Transverse colon (tissue), 4 donors: ENCODE measurements around the gene TMEM37. TPM values are rescaled to one million over a fixed set of nuclear protein-coding genes. Genes with fewer than 3 reads are reported as not detected.

Source experiments
- DNase-seq: peaks from one replicate; pipeline ENCODE4 v3.0.0-alpha.2; 2019
- H3K27ac ChIP-seq, 4 donors: fragments of 200-600 bp; sonication (generic); 2 replicates each; pipeline ENCODE4 v1.5.1; 2016 to 2018; ENCODE audit warnings: inconsistent platforms in 4 of 4
- H3K27me3 ChIP-seq: fragments of 200-600 bp; sonication (generic); 2 replicates; pipeline ENCODE4 v1.5.1; 2017; ENCODE audit warnings: inconsistent platforms
- H3K36me3 ChIP-seq, 4 donors: fragments of 200-600 bp; sonication (generic); 2 replicates each; pipeline ENCODE4 v1.5.1; 2017 to 2019; ENCODE audit warnings: inconsistent platforms in 4 of 4
- H3K4me1 ChIP-seq, 4 donors: fragments of 200-600 bp; sonication (generic); 2 replicates each; pipeline ENCODE4 v1.5.1; 2017 to 2020; ENCODE audit warnings: inconsistent platforms in 4 of 4
- H3K4me3 ChIP-seq, 4 donors: fragments of 200-600 bp; sonication (generic); 1 replicate in 1 of 4; 2 replicates in 3 of 4; pipeline versions ENCODE4 v1.5.1 to v1.6.1; 2017 to 2019; ENCODE audit warnings: inconsistent platforms in 4 of 4
- H3K9me3 ChIP-seq, 2 donors: fragments of 200-600 bp; sonication (generic); 2 replicates each; pipeline ENCODE4 v1.5.1; 2017 to 2019; ENCODE audit warnings: inconsistent platforms in 2 of 2
- CTCF ChIP-seq, 5 experiments: fragments of 200-600 bp in 3 of 5; fragments of 450-650 bp in 2 of 5; sonication (generic) in 3 of 5; IDR thresholded peaks; 1 replicate in 2 of 5; 2 replicates in 3 of 5; pipeline ENCODE4 v1.5.1; 2016 to 2017; ENCODE audit warnings: antibody characterized with exemption in 5 of 5, inconsistent platforms in 3 of 5, mild to moderate bottlenecking in 2 of 5, moderate library complexity in 1 of 5
- EP300 ChIP-seq: sonication (generic); formaldehyde crosslinking; IDR thresholded peaks from one replicate; pipeline ENCODE4 v1.6.1; 2017; ENCODE audit warnings: antibody characterized with exemption, low read depth
- POLR2A ChIP-seq: fragments of 450-650 bp; IDR thresholded peaks from one replicate; pipeline ENCODE4 v1.6.1; 2016; ENCODE audit warnings: antibody characterized with exemption, mild to moderate bottlenecking, moderate library complexity
- POLR2AphosphoS5 ChIP-seq, 3 donors: sonication (generic); formaldehyde crosslinking; IDR thresholded peaks; one replicate each; pipeline ENCODE4 v1.6.1; 2016; ENCODE audit warnings: antibody characterized with exemption in 3 of 3
- WGBS, 2 donors: methylation state at CpG; one replicate each; pipeline ENCODE4 v1.1.5; 2018; ENCODE audit warnings: low coverage in 1 of 2; 5-methylcytosine and 5-hydroxymethylcytosine counted together
- in situ Hi-C, 4 donors: fragments of 200-750 bp; cut with MboI; loops; one replicate each; pipeline versions ENCODE4 v1.15.0 to v1.15.1; 2017; ENCODE audit warnings: low sequenced_read_pairs in 3 of 4, low pct_ligation_motif_present in 1 of 4, low pct_unique_long_range_greater_than_20kb in 1 of 4
- intact Hi-C: fragments of 100-400 bp; cut with DNase I; formaldehyde crosslinking; loops from one replicate; pipeline ENCODE4 v1.15.1; 2023; ENCODE audit warnings: low total_unique reads
- total RNA-seq, 4 donors: library from RNA; depleted of rRNA; stranded (reverse); fragments of >200 nt; gene quantifications; one replicate each; pipeline ENCODE4 v1.1.0, GENCODE V29; 2016

The TMEM37 gene
- total RNA-seq, 4 donors from 2014 or later = 18.7 to 210 (median 157) TPM

- H3K27ac ChIP-seq = no peak overlapping the region
- H3K4me1 ChIP-seq = peaks cover 0 to 4% (median 3%) of the 10 kb centered on the region in 4 donors
- TF ChIP-seq POLR2A (no peak), EP300 (no peak), CTCF (IDR thresholded peaks at IDR 0.05) (no peak), POLR2AphosphoS5 (IDR thresholded peaks at IDR 0.05) (no peak)
- no peak for DNase-seq
- intact Hi-C loops (no loop called here), in situ Hi-C loops (loop anchor here in 3 of 4 donors (5.0 to 25.0 kb wide), 3 partner anchors 62 to 587 kb away; no protein-coding TSS in a partner anchor)
- H3K4me3 ChIP-seq = no peak overlapping the region
- no peaks in the 10 kb centered on the region for H3K9me3 ChIP-seq
- 80 to 87% methylated on average over 2 to 16 of the region's 17 CpGs for WGBS, 2 donors
- H3K27me3 ChIP-seq = peaks cover 3% of the 10 kb centered on the region
- H3K36me3 ChIP-seq = no peaks in the 10 kb centered on the region
These were observed 42.9 kb downstream of the TMEM37 start for GRCh38 chr2:119474371-119475224.

GRCh38 chr2:119475225-119475856, 43.7 kb downstream of the TMEM37 start:
- TF ChIP-seq EP300 (no peak), CTCF (IDR thresholded peaks at IDR 0.05) (no peak), POLR2A (no peak), POLR2AphosphoS5 (IDR thresholded peaks at IDR 0.05) (no peak)
- H3K9me3 ChIP-seq = no peaks in the 10 kb centered on the region
- H3K4me1 ChIP-seq = peaks cover 0 to 4% (median 3%) of the 10 kb centered on the region in 4 donors
- WGBS, 2 donors = 76 to 84% methylated on average over 3 to 9 of the region's 9 CpGs
- H3K36me3 ChIP-seq = no peaks in the 10 kb centered on the region
- intact Hi-C loops = no loop called here
- in situ Hi-C loops = loop anchor here in 3 of 4 donors (5.0 to 25.0 kb wide), 3 partner anchors 63 to 588 kb away; no protein-coding TSS in a partner anchor
- DNase-seq = no peak
- H3K27ac ChIP-seq = no peak overlapping the region
- H3K27me3 ChIP-seq = peaks cover 3% of the 10 kb centered on the region
- H3K4me3 ChIP-seq = no peak overlapping the region

GRCh38 chr2:119475857-119476244, 44.2 kb downstream of the TMEM37 start:
- no peak overlapping the region for H3K27ac ChIP-seq
- peaks cover 4% of the 10 kb centered on the region for H3K27me3 ChIP-seq
- H3K4me1 ChIP-seq = peaks cover 0 to 4% (median 3%) of the 10 kb centered on the region in 4 donors
- TF ChIP-seq EP300 (no peak), POLR2AphosphoS5 (IDR thresholded peaks at IDR 0.05) (no peak), CTCF (IDR thresholded peaks at IDR 0.05) (no peak), POLR2A (no peak)
- H3K9me3 ChIP-seq = no peaks in the 10 kb centered on the region
- 75 to 85% methylated on average over 4 to 6 of the region's 6 CpGs for WGBS, 2 donors
- DNase-seq = no peak
- H3K4me3 ChIP-seq = no peak overlapping the region
- in situ Hi-C loops = loop anchor here in 3 of 4 donors (5.0 to 25.0 kb wide), 3 partner anchors 64 to 589 kb away; no protein-coding TSS in a partner anchor
- H3K36me3 ChIP-seq = no peaks in the 10 kb centered on the region
- intact Hi-C loops = loop anchor here (1.0 kb wide), 1 partner anchor 69 kb away; no protein-coding TSS in a partner anchor
